HEK293T (cell line): ENCODE data around the gene NFATC1.

Experiments used
- L3MBTL2 ChIP-seq: fragments of 450-650 bp; conservative IDR thresholded peaks from 2 replicates; pipeline ENCODE4 v1.6.1; 2016; ENCODE audit warnings: mild to moderate bottlenecking
- TARDBP ChIP-seq: fragments of 450-650 bp; IDR thresholded peaks from 2 replicates; pipeline ENCODE4 v1.6.1; 2016

DNA sequence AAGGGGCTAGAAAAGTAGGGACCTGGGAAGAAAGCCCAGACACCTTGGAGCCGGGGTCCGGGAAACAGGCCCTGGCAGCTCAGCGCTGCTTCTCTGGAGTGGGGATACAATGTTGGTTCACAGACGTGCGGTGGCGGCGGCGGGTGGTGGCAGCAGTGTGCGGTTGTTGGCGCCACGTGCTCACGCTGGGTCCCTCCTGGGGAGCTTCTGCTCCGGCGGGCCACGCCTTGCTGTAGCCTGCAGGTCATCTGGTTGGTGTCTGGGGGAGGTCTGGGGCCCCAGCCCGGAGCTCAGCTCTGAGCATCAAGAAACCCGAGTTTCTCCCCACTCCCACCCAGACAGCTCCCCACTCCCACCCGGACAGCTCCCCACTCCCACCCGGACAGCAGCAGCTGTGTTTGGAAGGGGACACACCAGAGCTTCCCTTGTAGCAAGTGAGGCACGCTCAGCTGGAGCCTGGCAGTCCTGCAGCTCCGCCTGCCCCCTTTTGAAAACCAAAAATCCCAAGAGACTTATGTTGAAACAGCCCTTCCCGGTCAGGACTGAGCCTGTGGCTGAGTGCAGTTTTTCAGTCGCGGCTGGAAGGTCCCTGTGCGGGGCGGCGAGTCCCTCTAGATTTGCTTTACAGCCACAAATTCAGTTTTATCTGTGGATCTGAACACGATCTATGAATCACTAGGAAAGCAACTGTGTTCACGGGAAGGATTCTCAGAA is 46.9 kb downstream of the NFATC1 start:
- TF ChIP-seq L3MBTL2 (no peak), TARDBP (no peak)
